Cardiac fibroblast (primary cell): ENCODE measurements around the gene TBC1D12.

Experiments used
- DNase-seq, 2 donors: peaks; one replicate each; pipeline versions ENCODE4 v3.0.0 to v3.0.0-alpha.2; 2010; ENCODE audit warnings: low read depth in 2 of 2
- H3K4me3 ChIP-seq, 2 donors: replicated peaks in 1 of 2; 1 replicate in 1 of 2; 2 replicates in 1 of 2; pipeline ENCODE4 v1.5.1; 2011; ENCODE audit warnings: low read depth in 2 of 2, low read length in 2 of 2, mild to moderate bottlenecking in 2 of 2, moderate library complexity in 1 of 2
- TF ChIP-seq, protein P1 (sequence below): IDR thresholded peaks from one replicate; pipeline ENCODE4 v1.5.1; 2011; ENCODE audit warnings: low read depth, mild to moderate bottlenecking, low read length, inconsistent platforms

Gene TBC1D12

DNA sequence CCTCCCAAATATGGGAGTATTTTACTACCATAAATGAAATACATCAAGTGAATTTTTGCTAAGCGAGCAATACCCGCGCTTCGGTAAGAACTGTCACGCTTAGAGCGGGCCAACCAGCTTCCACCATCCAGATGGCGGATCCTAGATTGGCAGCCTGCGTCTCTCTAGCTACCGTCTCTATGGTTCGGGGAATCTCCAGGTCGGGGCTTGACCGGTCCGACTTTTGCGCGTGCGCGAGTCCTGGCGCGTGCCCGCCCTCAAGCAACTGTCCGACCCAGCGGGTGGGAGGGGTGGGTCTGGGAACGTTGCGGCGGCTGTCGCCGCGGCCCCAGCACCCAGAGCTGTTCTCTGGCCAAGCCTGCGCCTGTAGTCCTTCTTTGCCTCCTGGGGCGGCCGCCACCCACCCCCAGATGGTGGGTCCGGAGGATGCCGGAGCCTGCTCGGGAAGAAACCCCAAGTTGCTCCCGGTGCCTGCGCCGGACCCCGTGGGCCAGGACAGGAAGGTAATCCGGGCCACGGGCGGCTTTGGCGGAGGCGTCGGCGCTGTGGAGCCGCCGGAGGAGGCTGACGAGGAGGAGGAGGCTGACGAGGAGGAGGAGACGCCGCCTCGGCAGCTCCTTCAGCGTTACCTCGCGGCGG is at the start of gene TBC1D12:
Gene TBC1D12, plus strand, starts transcription at position 338 of the 639 bp plus-strand sequence. Its CDS starts 73 bp downstream, at position 411.
- peak; percentile 98 for DNase-seq
- peak within 1 kb of the TSS; percentile 83 to 90 for H3K4me3 ChIP-seq
- TF ChIP-seq, protein P1, sequence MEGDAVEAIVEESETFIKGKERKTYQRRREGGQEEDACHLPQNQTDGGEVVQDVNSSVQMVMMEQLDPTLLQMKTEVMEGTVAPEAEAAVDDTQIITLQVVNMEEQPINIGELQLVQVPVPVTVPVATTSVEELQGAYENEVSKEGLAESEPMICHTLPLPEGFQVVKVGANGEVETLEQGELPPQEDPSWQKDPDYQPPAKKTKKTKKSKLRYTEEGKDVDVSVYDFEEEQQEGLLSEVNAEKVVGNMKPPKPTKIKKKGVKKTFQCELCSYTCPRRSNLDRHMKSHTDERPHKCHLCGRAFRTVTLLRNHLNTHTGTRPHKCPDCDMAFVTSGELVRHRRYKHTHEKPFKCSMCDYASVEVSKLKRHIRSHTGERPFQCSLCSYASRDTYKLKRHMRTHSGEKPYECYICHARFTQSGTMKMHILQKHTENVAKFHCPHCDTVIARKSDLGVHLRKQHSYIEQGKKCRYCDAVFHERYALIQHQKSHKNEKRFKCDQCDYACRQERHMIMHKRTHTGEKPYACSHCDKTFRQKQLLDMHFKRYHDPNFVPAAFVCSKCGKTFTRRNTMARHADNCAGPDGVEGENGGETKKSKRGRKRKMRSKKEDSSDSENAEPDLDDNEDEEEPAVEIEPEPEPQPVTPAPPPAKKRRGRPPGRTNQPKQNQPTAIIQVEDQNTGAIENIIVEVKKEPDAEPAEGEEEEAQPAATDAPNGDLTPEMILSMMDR: no peak

DNA sequence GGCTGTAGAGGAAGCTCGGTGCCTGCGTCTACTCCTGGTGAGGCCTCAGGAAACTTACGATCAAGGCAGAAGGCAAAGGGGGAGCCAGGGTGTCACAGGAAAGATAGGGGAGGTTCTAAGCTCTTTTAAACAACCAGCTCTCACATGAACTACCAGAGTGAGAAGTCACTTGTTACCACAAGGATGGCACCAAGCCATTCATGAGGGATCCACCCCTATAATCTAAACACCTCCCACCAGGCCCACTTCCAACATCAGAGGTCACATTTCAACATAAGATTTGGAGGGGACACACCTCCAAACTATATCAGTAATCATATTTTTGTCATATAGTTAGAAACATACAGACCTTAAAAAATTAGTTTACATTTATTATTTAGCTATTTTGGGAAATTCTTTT is 49.0 kb upstream of the TBC1D12 start:
- H3K4me3 ChIP-seq: no peak overlapping the region
- TF ChIP-seq, protein P1: no peak
- DNase-seq: no peak

DNA sequence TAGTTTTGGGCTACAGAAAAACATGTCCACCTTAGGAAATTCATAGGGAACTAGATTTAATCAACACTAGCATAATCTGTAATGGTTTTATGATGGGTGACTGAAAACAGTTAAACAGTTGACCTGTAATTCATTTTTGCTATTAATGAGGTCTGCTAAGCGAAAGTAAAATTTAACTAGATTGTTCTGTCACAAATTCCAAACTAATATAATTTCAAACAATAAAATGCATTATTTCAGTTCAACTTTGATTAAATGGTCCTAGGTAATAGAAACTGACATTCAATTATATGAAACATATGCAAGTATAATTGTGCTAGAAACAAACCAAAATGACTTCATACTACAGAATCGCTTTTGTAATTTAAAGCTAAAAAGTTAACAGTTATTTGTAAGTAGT is 46.5 kb upstream of the TBC1D12 start:
- H3K4me3 ChIP-seq: no peak overlapping the region
- no peak for DNase-seq
- TF ChIP-seq, protein P1: no peak

DNA sequence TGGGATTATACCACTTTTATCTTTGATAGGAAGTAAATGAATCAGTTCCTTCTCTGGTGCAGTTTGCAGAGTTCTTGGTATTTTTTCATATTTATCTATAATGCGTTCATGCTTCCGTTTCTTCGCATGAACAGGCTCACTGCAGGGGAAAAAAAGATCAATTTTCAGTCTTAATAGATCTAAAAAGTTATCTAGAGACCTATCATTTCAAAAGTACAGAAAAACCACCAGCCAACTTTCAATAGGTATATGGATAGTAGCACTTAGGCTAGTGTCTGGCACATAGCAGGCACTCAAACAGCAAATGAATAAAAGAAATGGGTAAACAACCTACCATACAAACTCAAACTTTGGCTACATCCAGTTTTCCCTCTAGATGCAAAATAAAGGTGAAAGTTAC is 45.1 kb upstream of the TBC1D12 start:
- no peak for DNase-seq
- no peak overlapping the region for H3K4me3 ChIP-seq
- TF ChIP-seq, protein P1: no peak

DNA sequence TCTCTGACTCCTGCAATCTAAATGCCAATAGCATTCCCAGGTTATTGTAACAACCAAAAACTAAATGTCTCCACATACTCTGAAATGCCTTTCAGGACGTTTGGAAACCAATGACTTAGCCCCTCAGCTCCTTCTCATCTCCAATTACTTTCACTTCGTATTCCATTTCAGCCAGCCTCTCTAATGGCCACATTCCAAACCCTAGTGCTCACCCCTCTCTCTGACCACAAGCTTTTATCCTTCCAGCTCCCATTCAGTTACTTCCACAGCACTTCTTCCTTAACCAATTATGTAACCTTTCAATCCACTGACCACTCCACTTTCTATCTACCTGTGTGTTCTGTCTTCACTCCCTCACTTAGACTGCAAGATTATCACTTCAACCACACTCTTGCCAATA is 43.9 kb upstream of the TBC1D12 start:
- peak overlapping the region in 1 of 2 donors; percentile 31 for H3K4me3 ChIP-seq

DNA sequence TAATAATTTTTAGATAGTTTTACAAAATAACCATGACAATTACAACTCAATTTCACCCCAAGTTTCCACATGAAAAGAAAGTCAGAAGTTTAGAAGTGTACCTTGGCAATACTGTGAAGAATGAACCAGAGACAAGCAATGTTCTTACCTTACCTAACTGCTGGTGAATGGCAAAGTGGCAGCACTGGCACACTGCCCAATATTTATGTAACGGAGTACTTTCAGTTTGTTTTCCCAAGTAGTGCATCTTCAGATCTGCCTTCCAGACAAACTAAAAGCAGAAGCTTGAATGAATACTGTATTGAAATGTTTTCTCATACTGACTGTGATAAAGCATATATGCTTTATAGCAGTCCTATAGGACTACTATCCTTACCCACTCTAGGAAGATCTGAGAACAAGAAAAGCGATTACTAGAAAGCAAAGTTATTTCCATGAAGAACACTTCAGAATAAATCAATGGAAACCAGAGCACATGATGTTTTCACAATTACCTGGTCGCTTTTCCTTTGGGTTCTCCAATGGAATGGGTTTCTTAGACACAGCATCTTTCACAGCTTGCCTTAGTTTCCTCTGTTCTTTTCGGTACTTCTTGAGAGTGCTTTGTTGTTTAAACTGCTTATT is 41.1 kb upstream of the TBC1D12 start:
- peak; percentile 31 to 34 for DNase-seq
- TF ChIP-seq, protein P1: no peak
- H3K4me3 ChIP-seq: peak overlapping the region in 1 of 2 donors; percentile 88

More for the DNA sequence above, 43.9 kb upstream of the TBC1D12 start:
- DNase-seq: peak; percentile 86 to 91
- TF ChIP-seq, protein P1: no peak
